Right ventricle myocardium inferior (tissue), 1 donor: ENCODE data around the gene NECAP2. TPM values are rescaled to one million over a fixed set of nuclear protein-coding genes. Genes with fewer than 3 reads are reported as not detected.
"Not testable (repeated sequence)": the region's sequence is repeated elsewhere in the genome, so short reads cannot be mapped to it uniquely, and the experiment has no call there.

ENCODE experiments used
- ATAC-seq: fragments of 200-7000 bp; cut with Tn5 transposase; one replicate; pipeline ENCODE4 v1.9.1; 2020; ENCODE audit warnings: mild to moderate bottlenecking, moderate library complexity
- DNase-seq: peaks from one replicate; pipeline ENCODE4 v3.0.0; 2021; ENCODE audit errors: missing footprints
- intact Hi-C: fragments of 100-400 bp; cut with DNase I; formaldehyde crosslinking; loops from one replicate; pipeline ENCODE4 v1.11.0; 2022
- total RNA-seq: library from RNA; stranded (reverse); fragmentation: NEBNext Ultra II Directional; extraction: Animal tissue kit (Norgen Biotek cat#: 25700); gene quantifications from one replicate; pipeline ENCODE4 v1.2.1, GENCODE V29; 2021
- donor health status: DM: no; HTN: yes; CAD: no; lungs with severe emphysema.

The NECAP2 gene
- total RNA-seq, 1 donor from 2014 or later: 17.7 TPM

DNA sequence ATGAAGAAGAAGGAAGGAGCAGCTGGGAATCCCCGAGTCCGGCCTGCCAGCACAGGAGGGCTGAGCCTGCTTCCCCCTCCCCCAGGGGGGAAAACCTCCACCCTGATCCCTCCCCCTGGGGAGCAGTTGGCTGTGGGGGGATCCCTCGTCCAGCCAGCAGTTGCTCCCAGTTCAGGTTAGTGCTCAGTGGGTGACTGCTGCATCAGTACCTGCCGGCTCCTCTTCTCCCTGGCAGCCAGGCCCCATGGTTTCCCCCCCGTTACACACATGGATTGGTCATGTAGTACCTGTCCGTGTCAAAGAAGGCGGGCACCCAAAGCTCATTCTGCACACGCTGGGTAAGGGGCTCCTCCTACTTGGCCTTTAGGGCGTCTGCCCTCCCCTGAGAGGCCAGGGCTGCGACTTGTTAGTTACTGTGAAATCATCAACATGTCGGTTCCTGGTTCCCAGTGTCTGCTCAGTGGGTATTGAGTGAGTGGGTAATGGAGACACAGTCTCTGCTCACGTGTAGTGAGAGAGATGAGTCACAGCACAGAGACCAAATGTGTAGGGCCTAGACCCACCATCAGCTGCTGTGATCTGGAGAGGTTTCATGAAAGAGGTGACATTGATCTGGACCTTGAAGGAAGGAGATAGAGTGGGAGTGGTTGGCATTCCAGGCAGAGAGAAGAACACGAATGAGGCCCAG, 11.5 kb downstream of the NECAP2 start:
- intact Hi-C loops: no loop called here
- DNase-seq: no peak

DNA sequence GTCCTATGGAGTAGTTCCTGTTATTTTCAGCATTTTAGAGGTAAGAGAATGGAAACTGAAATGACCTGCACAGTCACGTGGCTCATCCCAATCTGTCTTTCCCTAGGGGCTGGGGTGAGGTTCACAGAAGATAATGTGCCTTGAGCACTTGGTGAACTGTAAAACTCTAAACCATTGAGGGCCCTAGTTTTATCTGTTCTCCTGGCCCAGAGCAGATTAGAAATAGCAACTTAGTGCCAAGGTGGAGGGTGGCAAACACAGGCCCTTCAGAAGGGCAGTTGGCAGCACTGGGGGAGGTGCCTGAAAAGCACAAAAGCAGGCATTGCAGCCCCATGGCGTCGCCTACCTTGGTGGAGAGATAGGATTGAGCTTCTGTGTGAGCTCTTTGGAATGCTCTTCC, 14.4 kb downstream of the NECAP2 start:
- DNase-seq, intact Hi-C loops: not testable (repeated sequence)
- ATAC-seq: peak; percentile 69

More for the DNA sequence above, 11.5 kb downstream of the NECAP2 start:
- ATAC-seq: no peak

DNA sequence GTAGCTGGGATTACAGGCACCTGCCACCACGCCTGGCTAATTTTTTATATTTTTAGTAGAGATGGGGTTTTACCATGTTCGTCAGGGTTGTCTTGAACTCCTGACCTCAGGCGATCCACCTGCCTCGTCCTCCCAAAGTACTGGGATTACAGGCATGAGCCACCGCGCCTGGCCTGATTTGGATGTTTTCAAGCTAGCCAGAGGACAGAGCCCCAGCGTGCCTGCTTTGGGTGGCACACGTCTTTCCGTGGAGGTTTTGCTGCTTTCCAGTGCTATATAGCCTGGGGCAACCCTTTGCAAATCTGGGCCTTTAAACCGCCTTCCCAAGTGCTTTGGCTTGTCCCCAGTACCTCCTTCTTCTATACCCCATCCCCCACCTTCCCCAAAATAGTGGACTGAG, 15.6 kb downstream of the NECAP2 start:
- intact Hi-C loops, ATAC-seq, DNase-seq: not testable (repeated sequence)

DNA sequence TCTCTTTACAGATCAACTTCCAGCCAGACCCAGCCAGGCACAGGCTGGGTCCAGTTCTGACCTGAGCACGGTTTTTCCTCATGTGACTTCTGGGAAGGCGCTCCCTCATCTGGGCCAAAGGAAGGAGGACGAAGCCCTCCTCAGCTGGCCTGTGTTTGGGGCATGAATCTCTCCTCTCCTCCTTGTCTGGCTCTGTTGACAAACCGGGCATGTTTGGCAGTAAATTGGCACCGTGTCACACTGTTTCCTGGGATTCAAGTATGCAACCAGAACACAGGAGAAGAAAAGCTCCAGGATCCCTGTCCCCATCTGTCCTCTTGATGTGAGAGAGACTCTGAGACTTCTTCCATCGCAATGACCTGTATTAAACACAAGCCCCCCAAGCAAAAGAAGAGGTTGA, 18.3 kb downstream of the NECAP2 start:
- ATAC-seq (no peak), DNase-seq (no peak)
- intact Hi-C loops: no loop called here

DNA sequence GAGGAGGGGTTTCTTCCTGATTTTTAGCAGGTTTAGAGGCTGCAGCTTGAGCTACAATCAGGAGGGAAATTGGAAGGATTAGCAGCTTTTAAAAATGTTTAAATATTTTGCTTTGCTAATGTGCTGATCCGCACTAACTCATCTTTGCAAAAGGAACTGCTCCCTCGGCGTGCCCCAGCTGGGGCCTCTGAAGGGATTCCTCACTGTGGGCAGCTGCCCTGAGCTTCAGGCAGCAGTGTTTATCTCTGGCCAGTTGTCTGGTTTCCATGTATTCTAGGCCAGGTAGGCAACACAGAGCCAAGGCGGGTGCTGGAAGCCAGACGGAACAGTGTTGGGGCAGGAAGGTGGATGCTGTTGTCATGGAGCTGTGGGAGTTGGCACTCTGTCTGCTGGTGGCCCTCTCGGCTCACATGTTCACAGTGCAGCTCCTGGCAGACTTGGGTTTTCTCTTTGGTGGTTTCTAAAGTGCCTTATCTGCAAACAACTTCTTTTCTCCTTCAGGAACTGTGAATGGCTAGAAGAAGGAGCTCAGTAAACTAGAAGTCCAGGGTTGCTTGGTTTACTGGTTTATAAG, 18.9 kb downstream of the NECAP2 start:
- intact Hi-C loops: no loop called here
- DNase-seq (no peak), ATAC-seq (peak; percentile 73)

DNA sequence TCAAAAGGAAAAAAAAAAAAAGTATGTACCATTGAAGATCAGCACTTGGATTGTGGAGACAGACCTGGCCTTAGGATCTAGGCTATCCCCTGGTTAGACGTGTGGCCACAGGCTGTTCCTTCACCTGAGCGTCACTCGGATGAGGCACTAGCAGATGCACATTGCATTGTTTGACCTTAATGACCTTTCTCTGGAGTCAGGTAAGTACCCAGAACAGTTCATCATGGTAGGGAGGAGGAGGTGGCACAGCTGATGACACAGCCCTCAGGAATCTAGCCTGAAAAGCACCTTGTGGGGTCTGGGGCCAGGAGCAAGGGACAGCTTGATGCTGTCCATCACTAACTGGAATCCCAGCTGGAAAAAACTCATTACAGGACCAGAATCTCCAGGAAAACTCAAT, 21.2 kb downstream of the NECAP2 start:
- intact Hi-C loops: no loop called here
- DNase-seq (no peak), ATAC-seq (no peak)

DNA sequence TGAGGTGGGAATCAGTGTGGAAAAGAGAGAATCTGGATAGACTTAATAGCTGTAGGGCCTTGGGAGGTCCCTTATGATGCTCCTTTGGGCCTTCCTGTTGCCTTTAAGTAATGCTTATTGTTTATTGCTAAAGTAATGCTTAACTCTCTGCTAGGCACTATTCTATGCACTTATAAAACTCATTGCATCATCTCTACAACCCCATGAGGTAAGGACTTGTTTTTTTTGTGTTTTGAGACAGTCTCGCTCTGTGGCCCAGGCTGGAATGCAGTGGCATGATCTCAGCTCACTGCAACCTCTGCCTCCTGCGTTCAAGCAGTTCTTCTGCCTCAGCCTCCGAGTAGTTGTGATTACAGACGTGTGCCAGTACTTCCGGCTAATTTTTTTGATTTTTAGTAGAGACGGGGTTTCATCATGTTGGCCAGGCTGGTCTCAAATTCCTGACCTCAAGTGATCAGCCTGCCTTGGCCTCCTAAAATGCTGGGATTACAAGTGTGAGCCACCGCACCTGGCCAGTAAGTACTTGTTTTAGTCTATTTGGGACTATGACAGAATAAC, 22.3 kb downstream of the NECAP2 start:
- DNase-seq: no peak
- no peak for ATAC-seq
- intact Hi-C loops: no loop called here

DNA sequence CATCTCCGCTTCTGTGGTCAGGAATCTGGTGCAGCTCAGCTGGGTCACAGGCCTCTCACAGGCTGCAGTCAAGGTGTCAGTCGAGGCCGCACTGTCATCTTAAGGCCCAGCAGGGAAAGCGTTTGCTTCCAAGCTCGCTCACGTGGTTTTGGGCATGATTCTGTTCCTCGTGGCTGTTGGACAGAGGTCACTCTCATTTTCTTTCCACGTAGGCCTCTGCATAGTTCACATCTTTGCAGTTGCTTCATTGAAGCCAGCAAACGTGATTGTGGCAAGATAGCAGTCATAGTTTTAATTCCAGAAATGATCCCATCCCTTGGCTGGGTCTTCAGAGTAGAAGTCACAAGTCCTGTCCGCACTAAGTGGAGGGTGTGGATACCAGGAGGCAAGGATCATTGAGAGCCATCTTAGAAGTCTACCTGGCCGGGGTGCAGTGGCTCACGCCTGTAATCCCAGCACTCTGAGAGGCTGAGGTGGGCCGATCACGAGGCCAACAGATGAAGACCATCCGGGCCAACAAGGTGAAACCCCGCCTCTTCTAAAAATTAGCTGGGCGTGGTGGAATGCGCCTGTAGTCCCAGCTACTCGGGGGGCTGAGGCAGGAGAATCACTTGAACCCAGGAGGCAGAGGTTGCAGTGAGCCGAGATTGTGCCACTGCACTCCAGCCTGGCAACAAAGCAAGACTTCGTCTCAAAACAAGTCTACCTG, 24.5 kb downstream of the NECAP2 start:
- no peak for ATAC-seq
- no peak for DNase-seq
- intact Hi-C loops: no loop called here

DNA sequence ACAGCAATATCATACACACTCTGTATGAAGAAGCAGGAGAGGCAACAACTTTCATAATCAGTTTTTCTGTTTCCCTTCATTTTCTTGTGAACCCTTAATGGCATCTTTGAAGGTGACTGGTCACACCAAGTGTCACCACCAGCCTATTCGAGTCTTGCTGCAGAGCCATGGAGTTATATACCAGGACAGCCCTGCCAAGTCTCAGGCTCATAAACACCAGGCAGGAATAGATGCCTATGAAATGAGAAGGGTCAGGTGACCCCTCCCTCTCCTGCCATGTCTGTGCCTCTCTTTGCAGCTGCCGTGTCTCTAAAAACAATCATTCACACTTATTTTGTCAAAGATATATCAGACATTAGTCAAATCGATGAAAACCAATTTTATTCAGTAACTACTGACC, 28.0 kb downstream of the NECAP2 start:
- intact Hi-C loops: no loop called here
- DNase-seq: no peak
- ATAC-seq: no peak

DNA sequence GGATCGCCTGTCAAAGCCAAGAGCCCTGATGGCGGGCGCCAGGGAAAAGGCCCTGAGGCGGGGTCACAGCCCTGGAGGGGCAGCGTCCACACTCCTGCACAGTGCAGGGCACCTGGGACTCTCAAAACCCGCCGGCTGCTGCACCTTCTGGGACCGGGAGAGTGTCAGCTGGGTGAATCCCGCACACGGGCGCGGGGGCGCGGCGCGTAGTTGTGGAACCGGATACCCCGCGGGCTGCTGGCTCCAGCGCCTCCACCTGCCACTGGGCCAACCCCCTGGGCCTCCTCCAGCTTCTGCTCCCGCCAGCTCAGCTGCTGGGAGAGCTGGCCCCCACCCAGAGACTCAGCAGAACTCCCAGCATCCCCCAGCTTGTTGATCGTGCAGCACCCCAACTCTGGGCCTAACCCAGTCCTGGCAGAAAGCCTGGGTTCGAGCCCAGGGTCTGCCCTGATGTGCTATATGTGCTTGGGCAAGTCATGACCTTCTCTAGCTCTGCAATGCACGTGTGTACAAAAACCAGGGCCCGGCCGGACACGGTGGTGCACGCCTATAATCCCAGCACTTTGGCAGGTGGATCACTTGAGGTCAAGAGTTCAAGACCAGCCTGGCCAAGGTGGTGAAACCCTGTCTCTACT, 33.8 kb downstream of the NECAP2 start:
- DNase-seq (no peak), ATAC-seq (no peak)
- intact Hi-C loops: no loop called here

DNA sequence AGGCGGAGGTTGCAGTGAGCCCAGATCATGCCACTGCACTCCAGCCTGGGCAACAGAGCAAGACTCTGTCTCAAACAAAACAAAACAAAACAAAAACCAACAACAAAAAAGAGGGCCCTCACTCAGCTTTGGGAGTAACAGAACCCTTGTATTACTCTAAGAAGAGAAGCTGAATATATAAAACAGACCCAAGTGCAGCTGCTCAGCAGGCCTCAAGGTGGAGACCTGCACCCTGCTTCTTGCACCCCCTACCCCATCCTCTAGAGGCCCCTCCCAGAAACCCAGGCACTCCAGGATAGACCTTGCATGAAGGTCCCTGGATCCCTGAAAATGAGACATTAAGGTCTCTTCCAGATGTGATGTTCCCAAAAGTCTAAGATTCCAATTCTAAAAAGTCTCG, 34.4 kb downstream of the NECAP2 start:
- intact Hi-C loops: not testable (repeated sequence)

DNA sequence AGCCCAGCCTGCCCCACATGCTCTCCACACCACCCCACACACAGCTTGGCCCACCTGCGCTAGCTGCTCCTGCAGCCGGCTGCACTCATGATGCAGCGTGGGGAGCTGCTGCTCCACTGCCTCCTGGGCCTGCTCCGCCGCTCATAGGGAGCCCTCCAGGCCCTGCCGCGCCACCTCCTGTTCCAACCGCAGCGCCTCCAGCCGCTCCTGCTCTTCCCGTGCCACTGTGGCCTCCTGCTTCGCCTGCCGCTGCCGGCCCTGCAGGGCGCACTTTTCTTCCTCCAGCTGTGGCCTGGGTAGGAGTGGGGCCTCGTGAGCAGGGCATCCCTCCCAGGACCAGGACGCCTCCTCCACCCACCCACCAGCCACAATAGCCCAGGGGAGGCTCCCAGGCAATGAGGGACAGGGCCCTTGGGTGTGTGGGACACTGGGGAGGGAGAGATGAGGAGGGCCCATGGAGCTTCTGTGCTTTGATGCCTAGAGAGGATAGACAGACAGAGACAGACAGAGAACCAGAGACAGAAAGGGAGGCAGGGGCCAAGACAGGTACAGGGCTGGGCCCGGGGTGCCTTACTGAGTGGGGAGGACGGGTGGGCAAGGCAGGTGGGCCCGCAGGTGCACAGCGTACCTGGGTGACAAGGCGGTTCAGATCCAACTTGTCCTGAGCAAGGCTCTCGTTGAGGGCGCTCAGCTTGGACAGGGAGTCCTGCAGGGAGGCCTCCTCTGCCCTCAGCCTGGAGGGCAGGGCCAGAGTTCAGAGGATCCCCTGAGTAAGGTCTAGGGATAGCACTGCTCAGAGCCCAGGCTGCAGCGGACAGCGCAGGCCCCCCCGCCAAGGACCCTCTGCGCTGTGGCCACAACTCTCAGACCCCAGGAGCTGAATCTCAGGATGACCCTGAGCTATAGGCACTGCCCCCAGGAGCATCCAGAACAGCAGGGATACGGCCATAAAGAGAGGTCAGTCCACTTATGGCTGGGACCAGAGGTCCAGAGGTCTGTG, 35.5 kb downstream of the NECAP2 start:
- peak; percentile 28 for ATAC-seq
- intact Hi-C loops, DNase-seq: not testable (repeated sequence)

More for the DNA sequence above, 34.4 kb downstream of the NECAP2 start:
- DNase-seq, ATAC-seq: not testable (repeated sequence)

DNA sequence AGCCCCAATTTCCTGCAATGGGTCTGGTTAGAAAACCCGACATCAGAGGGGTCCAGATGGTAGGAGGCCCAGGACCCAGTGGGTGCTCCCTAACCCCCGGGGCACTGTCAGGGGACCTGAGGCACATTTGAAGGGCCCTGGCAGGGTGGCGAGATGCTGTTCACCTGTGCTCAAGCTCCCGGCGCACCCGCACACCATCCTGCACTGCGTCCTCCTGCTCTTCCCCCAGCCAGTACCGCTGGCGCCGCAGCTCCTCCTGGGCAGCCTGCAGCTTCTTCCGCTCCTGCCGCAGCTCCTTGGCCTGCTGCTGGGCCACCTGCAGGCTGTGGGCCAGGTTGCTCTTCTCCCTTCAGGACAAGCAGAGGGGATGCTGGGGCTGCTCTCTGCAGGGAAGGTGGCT, 37.6 kb downstream of the NECAP2 start:
- no peak for ATAC-seq
- DNase-seq: no peak
- intact Hi-C loops: no loop called here

DNA sequence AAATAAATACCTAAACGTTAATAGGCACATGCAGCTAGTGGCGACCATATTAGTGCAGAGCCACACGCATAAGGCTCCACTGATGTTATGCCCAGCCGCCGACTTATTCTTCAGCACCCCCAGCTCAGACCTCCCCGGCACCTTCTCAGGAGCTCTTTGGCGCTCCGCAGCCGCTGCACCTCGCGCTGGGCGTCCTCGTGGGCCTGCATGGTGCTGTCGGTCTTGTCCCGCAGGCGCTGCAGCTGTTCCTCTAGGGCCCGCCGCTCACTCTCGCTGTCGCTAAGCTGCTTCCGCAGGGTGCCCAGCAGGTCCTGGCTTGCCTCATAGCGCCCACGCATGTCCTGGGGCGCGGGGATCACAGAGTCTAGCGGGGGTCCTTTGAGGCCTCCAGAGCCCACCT, 42.6 kb downstream of the NECAP2 start:
- DNase-seq, ATAC-seq, intact Hi-C loops: not testable (repeated sequence)

DNA sequence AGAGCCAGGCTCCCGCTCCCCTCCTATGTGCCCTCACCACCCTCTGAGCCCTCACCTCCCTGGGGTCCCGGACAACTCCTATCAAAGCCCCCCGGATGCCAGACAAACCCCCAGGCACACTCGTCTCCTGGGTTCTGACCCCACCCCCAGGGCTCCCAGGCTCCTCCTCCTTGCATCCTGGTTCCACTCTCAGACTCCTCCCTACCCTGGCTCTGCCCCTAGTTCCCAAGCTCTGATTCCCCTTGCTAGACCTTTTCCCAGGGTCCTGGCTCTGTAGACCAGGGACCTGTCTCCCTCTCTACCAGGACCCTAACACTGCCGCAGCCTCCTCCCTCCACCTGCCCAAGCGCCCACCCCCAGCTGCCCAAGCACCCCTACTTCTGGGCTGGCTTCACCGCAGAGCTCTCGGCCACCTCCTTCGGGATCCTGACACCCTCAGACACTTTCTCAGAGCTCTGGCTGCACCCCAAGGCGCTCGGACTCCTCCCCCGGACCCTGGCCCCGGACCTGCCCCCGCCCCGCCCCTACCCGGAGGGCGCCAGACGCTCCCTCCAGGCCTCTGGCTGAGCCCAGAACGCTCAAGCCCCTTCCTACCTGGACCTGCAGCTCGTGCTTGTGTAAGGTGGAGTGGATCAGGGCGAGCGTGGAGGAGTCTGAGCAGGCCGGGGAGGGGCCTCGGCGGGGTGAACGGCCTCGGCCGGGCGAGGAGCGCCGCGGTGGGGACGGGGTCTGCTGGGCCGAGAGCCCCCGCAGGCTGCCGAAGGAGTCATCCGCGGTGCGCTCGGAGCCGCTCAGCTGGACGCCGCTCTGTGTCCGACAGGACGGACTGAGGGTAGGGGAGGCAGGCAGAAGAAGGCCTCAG, 43.3 kb downstream of the NECAP2 start:
- ATAC-seq, DNase-seq, intact Hi-C loops: not testable (repeated sequence)

DNA sequence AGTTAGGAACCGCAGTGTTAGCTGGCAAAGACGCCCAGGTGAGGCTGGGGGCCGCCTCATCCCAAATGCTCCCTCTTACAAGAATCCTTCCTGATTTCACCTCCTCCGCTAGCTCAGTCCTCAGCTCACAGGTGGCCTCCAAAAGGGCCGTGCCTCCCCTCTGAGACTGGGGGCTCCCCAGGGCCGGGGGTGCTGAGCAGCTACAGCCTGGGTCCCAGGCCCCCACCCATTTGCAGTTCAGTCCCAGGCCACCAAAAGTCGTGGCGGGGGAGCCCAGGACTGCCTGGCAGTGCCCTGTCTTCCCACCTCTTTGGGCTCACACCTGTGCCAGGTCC, 43.9 kb downstream of the NECAP2 start:
- intact Hi-C loops: no loop called here

DNA sequence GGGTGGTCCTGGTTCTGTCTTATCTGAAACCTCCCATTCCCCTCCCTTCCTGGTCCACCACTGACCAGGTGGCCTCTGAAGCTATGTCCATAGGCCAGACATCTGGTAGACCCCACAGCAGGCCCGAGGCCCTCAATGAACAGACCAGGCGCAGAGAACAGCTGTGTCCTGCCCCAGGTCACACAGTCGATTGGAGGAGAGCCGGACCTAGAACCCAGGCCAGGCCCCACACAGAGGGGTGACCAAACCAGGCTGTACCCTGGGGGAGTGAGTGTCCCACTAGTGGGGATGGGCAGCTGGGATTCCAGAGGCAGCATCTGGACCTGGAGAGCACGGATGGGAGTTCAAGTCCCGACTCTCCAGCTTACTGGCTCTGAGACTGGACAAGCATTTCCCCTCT, 44.4 kb downstream of the NECAP2 start:
- no peak for ATAC-seq
- intact Hi-C loops: no loop called here
- no peak for DNase-seq

More for the DNA sequence above, 43.9 kb downstream of the NECAP2 start:
- no peak for ATAC-seq
- no peak for DNase-seq
